Transverse colon (tissue), 4 donors: Measurements from ENCODE around the gene HID1. TPM values are rescaled to one million over a fixed set of nuclear protein-coding genes. Genes with fewer than 3 reads are reported as not detected.
A peak's percentile ranks its signal among the peaks of the same experiment; 100 is the strongest.

Experiments used
- DNase-seq: peaks from one replicate; pipeline ENCODE4 v3.0.0-alpha.2; 2019
- H3K27ac ChIP-seq, 4 donors: fragments of 200-600 bp; sonication (generic); 2 replicates each; pipeline ENCODE4 v1.5.1; 2016 to 2018; ENCODE audit warnings: inconsistent platforms in 4 of 4
- H3K27me3 ChIP-seq: fragments of 200-600 bp; sonication (generic); 2 replicates; pipeline ENCODE4 v1.5.1; 2017; ENCODE audit warnings: inconsistent platforms
- H3K36me3 ChIP-seq, 4 donors: fragments of 200-600 bp; sonication (generic); 2 replicates each; pipeline ENCODE4 v1.5.1; 2017 to 2019; ENCODE audit warnings: inconsistent platforms in 4 of 4
- H3K4me1 ChIP-seq, 4 donors: fragments of 200-600 bp; sonication (generic); 2 replicates each; pipeline ENCODE4 v1.5.1; 2017 to 2020; ENCODE audit warnings: inconsistent platforms in 4 of 4
- H3K4me3 ChIP-seq, 4 donors: fragments of 200-600 bp; sonication (generic); 1 replicate in 1 of 4; 2 replicates in 3 of 4; pipeline versions ENCODE4 v1.5.1 to v1.6.1; 2017 to 2019; ENCODE audit warnings: inconsistent platforms in 4 of 4
- H3K9me3 ChIP-seq, 2 donors: fragments of 200-600 bp; sonication (generic); 2 replicates each; pipeline ENCODE4 v1.5.1; 2017 to 2019; ENCODE audit warnings: inconsistent platforms in 2 of 2
- EP300 ChIP-seq: sonication (generic); formaldehyde crosslinking; IDR thresholded peaks from one replicate; pipeline ENCODE4 v1.6.1; 2017; ENCODE audit warnings: antibody characterized with exemption, low read depth
- POLR2A ChIP-seq: fragments of 450-650 bp; IDR thresholded peaks from one replicate; pipeline ENCODE4 v1.6.1; 2016; ENCODE audit warnings: antibody characterized with exemption, mild to moderate bottlenecking, moderate library complexity
- POLR2AphosphoS5 ChIP-seq, 3 donors: sonication (generic); formaldehyde crosslinking; IDR thresholded peaks; one replicate each; pipeline ENCODE4 v1.6.1; 2016; ENCODE audit warnings: antibody characterized with exemption in 3 of 3
- WGBS, 2 donors: methylation state at CpG; one replicate each; pipeline ENCODE4 v1.1.5; 2018; ENCODE audit warnings: low coverage in 1 of 2; 5-methylcytosine and 5-hydroxymethylcytosine counted together
- in situ Hi-C, 4 donors: fragments of 200-750 bp; cut with MboI; loops; one replicate each; pipeline versions ENCODE4 v1.15.0 to v1.15.1; 2017; ENCODE audit warnings: low sequenced_read_pairs in 3 of 4, low pct_ligation_motif_present in 1 of 4, low pct_unique_long_range_greater_than_20kb in 1 of 4
- intact Hi-C: fragments of 100-400 bp; cut with DNase I; formaldehyde crosslinking; loops from one replicate; pipeline ENCODE4 v1.15.1; 2023; ENCODE audit warnings: low total_unique reads
- total RNA-seq, 4 donors: library from RNA; depleted of rRNA; stranded (reverse); fragments of >200 nt; gene quantifications; one replicate each; pipeline ENCODE4 v1.1.0, GENCODE V29; 2016
- TF ChIP-seq, protein P1 (sequence below), 5 experiments: fragments of 200-600 bp in 3 of 5; fragments of 450-650 bp in 2 of 5; sonication (generic) in 3 of 5; IDR thresholded peaks; 1 replicate in 2 of 5; 2 replicates in 3 of 5; pipeline ENCODE4 v1.5.1; 2016 to 2017; ENCODE audit warnings: antibody characterized with exemption in 5 of 5, inconsistent platforms in 3 of 5, mild to moderate bottlenecking in 2 of 5, moderate library complexity in 1 of 5

The HID1 gene
- total RNA-seq, 4 donors from 2014 or later: 30.2 to 221 (median 50.7) TPM

DNA sequence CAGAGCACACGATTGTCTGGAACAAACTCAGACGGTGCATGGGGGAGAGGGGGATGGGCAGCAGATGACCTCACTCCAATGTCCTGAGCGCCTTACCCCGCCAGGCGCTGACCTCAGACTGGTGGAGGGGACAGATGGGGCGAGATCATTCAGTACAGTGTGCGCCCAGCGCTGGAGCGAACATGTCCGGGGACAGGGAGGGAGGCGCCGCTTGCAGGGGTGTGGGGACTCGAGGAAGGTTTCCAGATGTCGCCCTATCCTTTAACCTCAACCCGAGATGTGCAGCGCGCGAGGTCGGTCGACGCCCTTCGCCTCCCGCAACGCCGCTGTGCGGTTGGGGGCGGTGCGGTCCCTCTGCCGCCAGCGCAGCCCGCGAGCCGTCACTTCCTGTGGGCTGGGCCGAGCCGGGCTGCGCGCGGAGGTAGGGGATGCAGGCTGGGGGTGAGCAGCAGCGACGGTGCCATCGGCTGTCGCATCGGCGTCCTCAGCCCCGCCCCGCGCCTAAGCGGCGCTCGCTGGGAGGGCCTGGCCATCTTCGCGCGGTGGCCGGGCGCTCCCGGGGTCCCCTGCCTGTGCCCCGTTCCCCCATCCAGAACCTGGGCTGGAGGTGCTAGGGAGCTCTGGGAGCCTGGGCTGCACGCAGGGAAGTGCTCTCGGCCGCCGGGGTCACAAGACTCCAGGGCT is 9.6 kb upstream of the HID1 start:
- intact Hi-C loops: no loop called here
- peaks cover 6 to 19% (median 16%) of the 10 kb centered on the region in 4 donors for H3K4me1 ChIP-seq
- peak; percentile 77 for DNase-seq
- no peaks in the 10 kb centered on the region for H3K27me3 ChIP-seq
- peak overlapping the region; percentile 74 to 90 (median 83) for H3K27ac ChIP-seq
- WGBS, 2 donors: 0 to 7% methylated on average over 3 to 44 of the region's 61 CpGs
- H3K9me3 ChIP-seq: no peaks in the 10 kb centered on the region
- H3K4me3 ChIP-seq: peak overlapping the region; percentile 35 to 68 (median 54)
- in situ Hi-C loops: no loop called here
- TF ChIP-seq POLR2AphosphoS5 (IDR thresholded peaks at IDR 0.05): peak; percentile 61 to 75 (median 64)
- peak; percentile 65 for TF ChIP-seq POLR2A
- TF ChIP-seq, protein P1, sequence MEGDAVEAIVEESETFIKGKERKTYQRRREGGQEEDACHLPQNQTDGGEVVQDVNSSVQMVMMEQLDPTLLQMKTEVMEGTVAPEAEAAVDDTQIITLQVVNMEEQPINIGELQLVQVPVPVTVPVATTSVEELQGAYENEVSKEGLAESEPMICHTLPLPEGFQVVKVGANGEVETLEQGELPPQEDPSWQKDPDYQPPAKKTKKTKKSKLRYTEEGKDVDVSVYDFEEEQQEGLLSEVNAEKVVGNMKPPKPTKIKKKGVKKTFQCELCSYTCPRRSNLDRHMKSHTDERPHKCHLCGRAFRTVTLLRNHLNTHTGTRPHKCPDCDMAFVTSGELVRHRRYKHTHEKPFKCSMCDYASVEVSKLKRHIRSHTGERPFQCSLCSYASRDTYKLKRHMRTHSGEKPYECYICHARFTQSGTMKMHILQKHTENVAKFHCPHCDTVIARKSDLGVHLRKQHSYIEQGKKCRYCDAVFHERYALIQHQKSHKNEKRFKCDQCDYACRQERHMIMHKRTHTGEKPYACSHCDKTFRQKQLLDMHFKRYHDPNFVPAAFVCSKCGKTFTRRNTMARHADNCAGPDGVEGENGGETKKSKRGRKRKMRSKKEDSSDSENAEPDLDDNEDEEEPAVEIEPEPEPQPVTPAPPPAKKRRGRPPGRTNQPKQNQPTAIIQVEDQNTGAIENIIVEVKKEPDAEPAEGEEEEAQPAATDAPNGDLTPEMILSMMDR (IDR thresholded peaks at IDR 0.05): peak in 1 of 5 experiments; percentile 37
- no peak for TF ChIP-seq EP300
- H3K36me3 ChIP-seq: no peaks in the 10 kb centered on the region

- WGBS, 2 donors: 79% methylated on average over 16 of the region's 16 CpGs; no CpG with 5 or more reads in 1 of the 2 donors
- no peak for TF ChIP-seq POLR2A
- no peak for TF ChIP-seq POLR2AphosphoS5 (IDR thresholded peaks at IDR 0.05)
- TF ChIP-seq EP300: no peak
- TF ChIP-seq, protein P1 (IDR thresholded peaks at IDR 0.05): no peak
- Histone ChIP-seq H3K4me1 (peaks cover 6 to 16% (median 12%) of the 10 kb centered on the region in 4 donors), H3K4me3 (peak overlapping the region; percentile 35 to 68 (median 54)), H3K27me3 (no peaks in the 10 kb centered on the region), H3K36me3 (no peaks in the 10 kb centered on the region), H3K27ac (peak overlapping the region; percentile 74 to 90 (median 83)), H3K9me3 (no peaks in the 10 kb centered on the region)
- in situ Hi-C loops: no loop called here
- intact Hi-C loops: no loop called here
- DNase-seq: no peak
Observed at GRCh38 chr17:74981318-74981978, 8.9 kb upstream of the HID1 start.

GRCh38 chr17:74979408-74980146 is 7.0 kb upstream of the HID1 start:
- peaks cover 6 to 16% (median 12%) of the 10 kb centered on the region in 4 donors for H3K4me1 ChIP-seq
- TF ChIP-seq POLR2AphosphoS5 (IDR thresholded peaks at IDR 0.05) (no peak), EP300 (no peak), POLR2A (no peak)
- TF ChIP-seq, protein P1 (IDR thresholded peaks at IDR 0.05): no peak
- H3K27me3 ChIP-seq: peaks cover 3% of the 10 kb centered on the region
- DNase-seq: no peak
- in situ Hi-C loops: no loop called here
- no peak overlapping the region for H3K27ac ChIP-seq
- H3K4me3 ChIP-seq: no peak overlapping the region
- H3K36me3 ChIP-seq: no peaks in the 10 kb centered on the region
- no peaks in the 10 kb centered on the region for H3K9me3 ChIP-seq
- 82 to 84% methylated on average over 12 to 17 of the region's 17 CpGs for WGBS, 2 donors
- intact Hi-C loops: no loop called here

DNA sequence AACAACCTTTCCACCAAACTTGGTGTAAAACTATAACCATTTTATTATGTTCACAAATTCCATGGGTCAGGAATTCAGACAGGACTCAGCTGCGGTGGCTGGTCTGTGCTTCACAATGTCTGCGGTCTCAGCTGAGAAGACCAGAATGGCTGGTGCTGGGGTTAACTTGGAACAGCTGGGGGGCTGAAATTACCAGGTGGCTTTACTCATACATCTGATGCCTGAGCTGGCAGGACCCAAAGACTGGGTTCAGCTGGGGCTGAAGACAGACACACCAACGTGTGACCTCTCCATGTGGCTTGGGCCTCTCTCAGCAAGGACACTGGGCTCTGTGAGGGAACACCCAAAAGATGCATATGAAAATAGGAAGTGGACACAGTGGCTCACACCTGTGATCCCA is 5.7 kb upstream of the HID1 start:
- in situ Hi-C loops (no loop called here), intact Hi-C loops (no loop called here)
- Histone ChIP-seq H3K27ac (no peak overlapping the region), H3K4me3 (no peak overlapping the region), H3K9me3 (no peaks in the 10 kb centered on the region), H3K36me3 (no peaks in the 10 kb centered on the region), H3K27me3 (peaks cover 10% of the 10 kb centered on the region), H3K4me1 (peaks cover 6 to 16% (median 12%) of the 10 kb centered on the region in 4 donors)
- 60 to 62% methylated on average over 1 to 3 of the region's 3 CpGs for WGBS, 2 donors
- TF ChIP-seq POLR2A (no peak), EP300 (no peak), POLR2AphosphoS5 (IDR thresholded peaks at IDR 0.05) (no peak)
- TF ChIP-seq, protein P1 (IDR thresholded peaks at IDR 0.05): no peak
- no peak for DNase-seq
